ENCODE data around the gene VPS51. TPM values are rescaled to one million over a fixed set of nuclear protein-coding genes. Genes with fewer than 3 reads are reported as not detected.

Gene VPS51
- total RNA-seq, 3 donors from 2014 or later: 161 to 165 (median 161) TPM

DNA sequence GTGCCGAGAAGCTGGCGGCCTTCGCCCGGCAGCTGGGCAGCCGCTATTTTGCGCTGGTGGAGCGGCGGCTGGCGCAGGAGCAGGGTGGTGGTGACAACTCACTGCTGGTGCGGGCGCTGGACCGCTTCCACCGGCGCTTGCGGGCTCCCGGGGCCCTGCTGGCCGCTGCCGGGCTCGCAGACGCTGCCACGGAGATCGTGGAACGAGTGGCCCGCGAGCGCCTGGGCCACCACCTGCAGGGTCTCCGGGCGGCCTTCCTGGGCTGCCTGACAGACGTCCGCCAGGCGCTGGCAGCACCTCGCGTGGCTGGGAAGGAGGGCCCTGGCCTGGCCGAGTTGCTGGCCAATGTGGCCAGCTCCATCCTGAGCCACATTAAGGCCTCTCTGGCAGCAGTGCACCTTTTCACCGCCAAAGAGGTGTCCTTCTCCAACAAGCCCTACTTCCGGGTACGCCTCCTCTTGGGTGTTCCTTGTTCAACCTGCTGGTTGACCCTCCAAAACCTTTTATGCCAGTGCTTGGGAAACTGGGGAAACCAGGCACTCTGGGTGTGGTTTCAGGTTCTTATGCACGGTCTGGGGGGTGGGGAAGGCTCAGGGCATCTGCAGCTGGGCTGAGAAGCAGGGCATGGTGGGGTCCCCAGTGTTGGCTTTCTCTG lies 12.6 kb downstream of the VPS51 start:
- H3K36me3 Mint-ChIP-seq (ENCODE audit: insufficient read depth): peaks cover 17% of the 10 kb centered on the region
- H3K4me1 Mint-ChIP-seq (ENCODE audit: low read depth): peaks cover 34% of the 10 kb centered on the region
- no peaks in the 10 kb centered on the region for H3K27me3 Mint-ChIP-seq (ENCODE audit: low read depth)
- ATAC-seq (no peak), DNase-seq (no peak)
- H3K4me3 Mint-ChIP-seq: no peak overlapping the region
- H3K9me3 Mint-ChIP-seq: no peaks in the 10 kb centered on the region

DNA sequence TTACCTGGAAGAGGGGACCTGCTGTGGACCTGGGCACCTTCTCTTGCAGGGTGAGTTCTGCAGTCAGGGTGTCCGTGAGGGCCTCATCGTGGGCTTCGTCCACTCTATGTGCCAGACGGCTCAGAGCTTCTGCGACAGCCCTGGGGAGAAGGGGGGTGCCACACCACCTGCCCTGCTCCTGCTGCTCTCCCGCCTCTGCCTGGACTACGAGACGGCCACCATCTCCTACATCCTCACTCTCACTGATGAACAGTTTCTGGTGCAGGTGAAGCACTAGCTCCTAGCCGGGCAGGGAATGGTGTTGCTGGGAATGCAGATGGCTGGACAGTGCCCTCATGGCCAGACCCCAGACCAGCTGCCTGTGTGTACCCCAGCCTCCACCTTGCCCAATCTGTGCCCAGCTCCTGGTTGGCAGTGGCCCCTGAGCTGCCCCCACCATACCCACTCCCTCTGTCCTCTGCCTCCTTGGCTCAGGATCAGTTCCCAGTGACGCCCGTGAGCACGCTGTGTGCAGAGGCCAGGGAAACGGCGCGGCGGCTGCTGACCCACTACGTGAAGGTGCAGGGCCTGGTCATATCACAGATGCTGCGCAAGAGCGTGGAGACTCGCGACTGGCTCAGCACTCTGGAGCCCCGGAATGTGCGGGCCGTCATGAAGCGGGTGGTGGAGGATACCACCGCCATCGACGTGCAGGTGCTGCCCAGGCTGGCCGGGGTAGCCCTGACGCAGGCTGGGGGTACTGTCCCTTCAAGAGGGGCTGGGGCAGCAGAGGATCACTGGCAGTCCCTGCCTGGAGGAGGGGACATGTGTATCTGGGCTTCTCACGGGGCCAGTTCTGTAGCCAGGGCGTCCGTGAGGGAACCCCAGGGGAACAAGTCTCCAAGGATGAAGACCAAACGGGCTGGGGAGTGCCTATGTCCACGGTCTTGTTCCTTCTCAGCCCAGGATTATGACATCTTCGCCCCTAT lies 13.5 kb downstream of the VPS51 start:
- no peak for DNase-seq
- Mint-ChIP-seq H3K9me3 (no peaks in the 10 kb centered on the region), H3K27me3 (ENCODE audit: low read depth) (no peaks in the 10 kb centered on the region), H3K36me3 (ENCODE audit: insufficient read depth) (peaks cover 17% of the 10 kb centered on the region), H3K4me1 (ENCODE audit: low read depth) (peaks cover 41% of the 10 kb centered on the region), H3K4me3 (no peak overlapping the region)
- no peak for ATAC-seq

DNA sequence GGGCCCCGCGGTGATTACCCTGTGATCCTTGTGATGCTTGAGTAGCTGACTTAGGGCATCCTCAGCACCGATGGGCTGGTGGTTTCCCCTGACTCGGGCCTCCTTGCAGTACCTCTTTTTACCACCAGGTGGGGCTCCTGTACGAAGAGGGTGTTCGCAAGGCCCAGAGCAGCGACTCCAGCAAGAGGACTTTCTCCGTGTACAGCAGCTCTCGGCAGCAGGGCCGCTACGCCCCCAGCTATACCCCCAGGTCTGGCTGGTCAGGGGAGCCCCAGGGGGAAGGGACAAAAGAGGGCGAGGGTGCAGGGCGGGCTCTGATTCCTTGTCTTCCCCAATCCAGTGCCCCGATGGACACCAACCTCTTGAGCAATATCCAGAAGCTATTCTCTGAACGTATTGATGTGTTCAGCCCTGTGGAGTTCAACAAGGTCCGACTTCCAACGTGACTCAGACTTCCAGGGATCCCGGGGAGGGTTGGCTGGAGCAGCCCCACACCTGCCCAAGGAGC lies 14.4 kb downstream of the VPS51 start:
- no peaks in the 10 kb centered on the region for H3K9me3 Mint-ChIP-seq

DNA sequence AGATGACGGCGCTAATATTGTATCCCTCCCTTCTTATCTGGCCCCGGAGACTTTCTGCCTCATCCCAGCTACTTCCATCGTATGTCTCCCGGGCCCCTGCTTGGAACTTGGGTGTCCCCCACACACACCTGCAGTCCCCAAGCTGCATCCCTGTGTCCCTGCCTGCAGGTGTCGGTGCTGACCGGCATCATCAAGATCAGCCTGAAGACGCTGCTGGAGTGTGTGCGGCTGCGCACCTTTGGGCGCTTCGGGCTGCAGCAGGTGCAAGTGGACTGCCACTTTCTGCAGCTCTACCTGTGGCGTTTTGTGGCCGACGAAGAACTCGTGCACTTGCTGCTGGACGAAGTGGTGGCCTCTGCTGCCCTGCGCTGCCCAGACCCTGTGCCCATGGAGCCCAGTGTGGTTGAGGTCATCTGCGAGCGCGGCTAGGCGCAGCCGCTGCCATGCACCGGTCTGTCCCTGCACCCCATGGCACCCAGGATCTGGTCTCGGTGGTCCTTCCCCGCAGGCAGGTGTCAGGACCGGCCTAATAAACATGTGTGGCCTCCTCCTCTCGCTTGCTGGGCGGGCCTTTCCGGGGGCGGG lies 15.2 kb downstream of the VPS51 start:
- Mint-ChIP-seq H3K27me3 (ENCODE audit: low read depth) (no peaks in the 10 kb centered on the region), H3K36me3 (ENCODE audit: insufficient read depth) (peaks cover 7% of the 10 kb centered on the region), H3K4me1 (ENCODE audit: low read depth) (peaks cover 46% of the 10 kb centered on the region), H3K4me3 (peak overlapping the region; percentile 82), H3K9me3 (no peaks in the 10 kb centered on the region)
- ATAC-seq: no peak
- DNase-seq: no peak

More for the DNA sequence above, 14.4 kb downstream of the VPS51 start:
- H3K27me3 Mint-ChIP-seq (ENCODE audit: low read depth): no peaks in the 10 kb centered on the region
- DNase-seq (peak; percentile 98), ATAC-seq (peak; percentile 47 to 59)
- peaks cover 13% of the 10 kb centered on the region for H3K36me3 Mint-ChIP-seq (ENCODE audit: insufficient read depth)
- no peak overlapping the region for H3K4me3 Mint-ChIP-seq
- peaks cover 41% of the 10 kb centered on the region for H3K4me1 Mint-ChIP-seq (ENCODE audit: low read depth)

DNA sequence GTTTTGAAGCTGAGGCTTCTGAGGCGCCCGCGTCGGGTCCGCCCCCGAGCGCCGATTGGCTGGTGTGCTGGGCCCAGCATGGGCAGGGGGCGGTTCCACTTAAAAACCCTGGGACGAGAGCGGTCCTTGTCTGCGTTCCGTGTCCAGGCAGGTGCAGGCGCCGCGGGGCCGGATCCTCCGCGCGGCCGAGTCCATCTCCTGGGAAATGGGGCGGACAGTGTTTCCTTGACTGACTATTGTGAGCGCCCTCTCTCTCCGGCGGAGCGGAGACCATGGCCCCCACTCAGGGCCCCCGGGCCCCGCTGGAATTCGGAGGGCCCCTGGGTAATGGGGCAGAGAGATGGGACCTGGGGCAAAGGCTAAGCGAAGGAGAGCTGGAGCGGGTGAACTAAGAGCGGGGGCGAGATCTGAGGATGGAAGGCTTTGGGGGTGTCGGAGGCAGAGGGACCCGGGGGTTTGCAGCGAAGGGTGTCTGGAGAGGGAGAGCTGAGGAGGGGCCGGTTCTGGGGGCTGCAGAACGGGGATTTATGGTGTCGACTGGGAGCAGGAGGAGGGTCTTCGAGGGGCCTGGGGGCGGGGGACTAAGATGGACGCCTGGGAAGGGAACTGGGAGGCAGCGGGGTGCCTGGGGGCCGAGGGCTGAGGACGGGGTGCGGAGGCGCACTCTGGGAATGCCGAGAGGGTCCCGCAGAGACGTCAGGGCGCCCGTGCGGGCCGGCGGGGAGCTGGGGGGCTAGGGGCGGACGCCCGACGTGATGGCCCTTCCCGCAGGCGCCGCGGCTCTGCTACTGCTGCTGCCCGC lies 15.9 kb downstream of the VPS51 start, which contains the start of gene TM7SF2:
TSS of gene TM7SF2 (plus strand) at position 129 of the 802 bp plus-strand sequence. CDS start at position 273, 144 bp downstream.
- H3K4me1 Mint-ChIP-seq (ENCODE audit: low read depth): peaks cover 49% of the 10 kb centered on the region
- peak; percentile 74 for ATAC-seq
- no peaks in the 10 kb centered on the region for H3K27me3 Mint-ChIP-seq (ENCODE audit: low read depth)
- no peaks in the 10 kb centered on the region for H3K9me3 Mint-ChIP-seq
- H3K36me3 Mint-ChIP-seq (ENCODE audit: insufficient read depth): peaks cover 3% of the 10 kb centered on the region
- peak; percentile 92 for DNase-seq
- H3K4me3 Mint-ChIP-seq: peak within 1 kb of the TSS; percentile 82

DNA sequence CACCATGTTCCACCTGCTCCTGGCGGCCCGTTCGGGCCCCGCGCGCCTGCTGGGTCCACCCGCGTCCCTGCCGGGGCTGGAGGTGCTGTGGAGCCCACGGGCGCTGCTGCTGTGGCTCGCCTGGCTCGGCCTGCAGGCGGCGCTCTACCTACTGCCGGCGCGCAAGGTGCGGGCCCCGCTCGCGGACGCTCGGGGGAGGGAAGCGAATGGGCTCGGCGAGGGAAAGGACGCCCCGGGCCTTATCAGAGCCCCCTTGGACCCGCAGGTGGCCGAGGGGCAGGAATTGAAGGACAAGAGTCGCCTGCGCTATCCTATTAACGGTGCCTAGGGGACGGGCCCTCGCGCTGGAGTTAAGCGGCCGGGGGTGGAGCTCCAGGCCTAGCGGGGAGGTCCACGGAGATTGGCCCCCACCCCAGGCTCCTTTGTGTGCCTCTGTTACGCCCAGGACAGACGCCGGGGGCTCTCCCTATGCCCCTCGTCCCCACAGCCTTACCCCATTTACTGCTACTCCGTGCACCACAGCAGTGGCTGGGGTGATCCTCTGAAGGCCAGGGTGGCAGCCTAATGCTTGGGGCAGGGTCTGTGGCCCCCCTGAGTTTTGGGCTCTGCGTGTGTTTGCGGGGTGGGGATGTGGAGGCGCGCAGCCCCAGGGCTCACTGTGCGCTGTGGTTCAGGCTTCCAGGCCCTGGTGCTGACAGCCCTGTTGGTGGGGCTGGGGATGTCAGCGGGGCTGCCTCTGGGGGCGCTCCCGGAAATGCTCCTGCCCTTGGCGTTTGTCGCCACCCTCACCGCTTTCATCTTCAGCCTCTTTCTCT lies 16.7 kb downstream of the VPS51 start:
- Mint-ChIP-seq H3K27me3 (ENCODE audit: low read depth) (no peaks in the 10 kb centered on the region), H3K4me1 (ENCODE audit: low read depth) (peaks cover 49% of the 10 kb centered on the region), H3K36me3 (ENCODE audit: insufficient read depth) (peaks cover 4% of the 10 kb centered on the region), H3K9me3 (no peaks in the 10 kb centered on the region), H3K4me3 (peak overlapping the region; percentile 82)
- ATAC-seq (peak; percentile 46 to 47), DNase-seq (peak; percentile 70)

DNA sequence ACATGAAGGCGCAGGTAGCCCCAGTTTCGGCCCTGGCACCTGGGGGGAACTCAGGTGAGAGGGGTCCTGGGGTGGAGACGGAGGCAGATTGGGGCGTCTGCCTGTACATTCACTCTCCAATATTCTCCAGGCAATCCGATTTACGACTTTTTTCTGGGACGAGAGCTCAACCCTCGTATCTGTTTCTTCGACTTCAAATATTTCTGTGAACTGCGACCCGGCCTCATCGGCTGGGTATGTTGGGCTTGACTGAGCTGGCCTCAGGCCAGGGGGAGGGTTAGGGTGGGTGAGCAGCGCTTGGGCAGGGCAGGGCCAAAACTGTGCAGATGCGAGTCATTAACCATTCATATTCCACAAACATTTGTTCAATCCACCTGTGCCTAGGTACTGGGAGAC lies 17.3 kb downstream of the VPS51 start:
- ATAC-seq: no peak
- no peaks in the 10 kb centered on the region for H3K27me3 Mint-ChIP-seq (ENCODE audit: low read depth)
- H3K9me3 Mint-ChIP-seq: no peaks in the 10 kb centered on the region
- H3K4me1 Mint-ChIP-seq (ENCODE audit: low read depth): peaks cover 53% of the 10 kb centered on the region
- DNase-seq: no peak
- H3K4me3 Mint-ChIP-seq: peak overlapping the region; percentile 82
- H3K36me3 Mint-ChIP-seq (ENCODE audit: insufficient read depth): peaks cover 6% of the 10 kb centered on the region

DNA sequence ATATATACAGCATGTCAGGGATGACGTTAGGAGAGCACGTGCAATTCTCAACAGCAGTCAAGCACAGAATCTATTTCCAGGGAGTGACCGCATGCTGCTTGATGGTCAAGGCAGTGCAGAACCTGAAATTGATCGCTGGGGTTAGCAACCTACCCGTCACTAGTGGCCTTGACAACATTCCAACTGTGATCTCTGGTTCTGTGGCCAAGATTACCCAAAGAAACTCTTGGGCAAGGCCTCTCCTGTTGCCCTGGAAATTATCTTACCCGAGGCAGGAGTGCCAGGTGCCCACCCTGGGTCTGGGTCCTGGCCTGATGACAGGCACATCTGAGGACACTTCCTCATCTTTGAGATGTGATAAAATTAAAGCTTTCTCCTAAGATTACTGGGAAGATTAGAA lies 17.8 kb downstream of the VPS51 start:
- no peak for DNase-seq
- peaks cover 11% of the 10 kb centered on the region for H3K36me3 Mint-ChIP-seq (ENCODE audit: insufficient read depth)
- no peaks in the 10 kb centered on the region for H3K27me3 Mint-ChIP-seq (ENCODE audit: low read depth)
- ATAC-seq: no peak
- H3K4me3 Mint-ChIP-seq: no peak overlapping the region
- H3K9me3 Mint-ChIP-seq: no peaks in the 10 kb centered on the region
- peaks cover 58% of the 10 kb centered on the region for H3K4me1 Mint-ChIP-seq (ENCODE audit: low read depth)

DNA sequence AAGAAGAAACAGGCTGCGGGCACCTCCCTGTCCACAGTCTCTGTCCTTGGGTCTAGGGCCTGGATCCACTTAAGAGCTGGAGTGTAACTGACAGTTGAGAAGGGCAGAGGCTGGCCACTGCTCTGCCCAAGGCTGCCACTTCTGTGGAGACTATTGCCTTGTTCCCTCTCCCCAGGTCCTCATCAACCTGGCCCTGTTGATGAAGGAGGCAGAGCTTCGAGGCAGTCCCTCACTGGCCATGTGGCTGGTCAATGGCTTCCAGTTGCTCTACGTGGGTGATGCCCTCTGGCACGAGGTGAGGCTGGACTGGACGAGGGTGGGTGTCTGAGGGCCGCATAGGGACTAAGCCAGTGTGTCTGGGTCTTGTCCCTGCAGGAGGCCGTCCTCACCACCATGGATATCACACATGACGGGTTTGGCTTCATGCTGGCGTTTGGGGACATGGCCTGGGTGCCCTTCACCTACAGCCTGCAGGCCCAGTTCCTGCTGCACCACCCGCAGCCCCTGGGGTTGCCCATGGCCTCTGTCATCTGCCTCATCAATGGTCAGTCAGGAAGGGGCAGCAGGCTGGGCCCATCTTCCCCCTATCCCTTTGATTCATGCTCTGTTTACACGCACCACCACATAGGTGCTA lies 18.6 kb downstream of the VPS51 start:
- DNase-seq (no peak), ATAC-seq (no peak)
- H3K4me3 Mint-ChIP-seq: no peak overlapping the region
- H3K4me1 Mint-ChIP-seq (ENCODE audit: low read depth): peaks cover 60% of the 10 kb centered on the region
- no peaks in the 10 kb centered on the region for H3K27me3 Mint-ChIP-seq (ENCODE audit: low read depth)
- H3K36me3 Mint-ChIP-seq (ENCODE audit: insufficient read depth): peaks cover 14% of the 10 kb centered on the region
- H3K9me3 Mint-ChIP-seq: no peaks in the 10 kb centered on the region

DNA sequence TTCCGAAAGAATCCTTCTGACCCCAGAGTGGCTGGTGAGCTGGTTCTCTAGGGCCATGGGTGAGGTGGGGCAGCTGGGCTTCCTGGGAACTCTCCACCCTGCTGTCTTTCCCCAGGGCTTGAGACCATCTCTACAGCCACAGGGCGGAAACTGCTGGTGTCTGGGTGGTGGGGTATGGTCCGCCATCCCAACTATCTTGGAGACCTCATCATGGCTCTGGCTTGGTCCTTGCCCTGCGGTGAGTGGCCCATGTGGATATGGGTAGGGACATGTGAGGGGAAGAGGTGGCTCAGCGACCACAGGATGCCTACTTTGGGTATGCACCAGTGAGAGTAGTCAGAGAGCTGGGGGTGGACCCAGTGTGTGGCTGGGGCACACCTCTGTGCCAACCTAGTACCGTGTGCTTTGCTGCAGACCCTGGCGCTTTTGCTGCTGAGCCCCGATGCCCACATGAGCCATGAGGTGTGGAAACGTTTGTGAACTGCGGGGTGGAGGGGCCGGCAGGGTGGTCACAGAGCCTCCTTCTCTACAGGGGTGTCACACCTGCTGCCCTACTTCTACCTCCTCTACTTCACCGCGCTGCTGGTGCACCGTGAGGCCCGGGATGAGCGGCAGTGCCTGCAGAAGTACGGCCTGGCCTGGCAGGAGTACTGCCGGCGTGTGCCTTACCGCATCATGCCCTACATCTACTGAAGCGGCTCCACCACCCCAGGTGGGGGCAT lies 19.5 kb downstream of the VPS51 start:
- peak overlapping the region; percentile 88 for H3K4me3 Mint-ChIP-seq
- no peaks in the 10 kb centered on the region for H3K9me3 Mint-ChIP-seq
- H3K4me1 Mint-ChIP-seq (ENCODE audit: low read depth): peaks cover 62% of the 10 kb centered on the region
- no peaks in the 10 kb centered on the region for H3K27me3 Mint-ChIP-seq (ENCODE audit: low read depth)
- H3K36me3 Mint-ChIP-seq (ENCODE audit: insufficient read depth): peaks cover 16% of the 10 kb centered on the region
- DNase-seq (no peak), ATAC-seq (no peak)

DNA sequence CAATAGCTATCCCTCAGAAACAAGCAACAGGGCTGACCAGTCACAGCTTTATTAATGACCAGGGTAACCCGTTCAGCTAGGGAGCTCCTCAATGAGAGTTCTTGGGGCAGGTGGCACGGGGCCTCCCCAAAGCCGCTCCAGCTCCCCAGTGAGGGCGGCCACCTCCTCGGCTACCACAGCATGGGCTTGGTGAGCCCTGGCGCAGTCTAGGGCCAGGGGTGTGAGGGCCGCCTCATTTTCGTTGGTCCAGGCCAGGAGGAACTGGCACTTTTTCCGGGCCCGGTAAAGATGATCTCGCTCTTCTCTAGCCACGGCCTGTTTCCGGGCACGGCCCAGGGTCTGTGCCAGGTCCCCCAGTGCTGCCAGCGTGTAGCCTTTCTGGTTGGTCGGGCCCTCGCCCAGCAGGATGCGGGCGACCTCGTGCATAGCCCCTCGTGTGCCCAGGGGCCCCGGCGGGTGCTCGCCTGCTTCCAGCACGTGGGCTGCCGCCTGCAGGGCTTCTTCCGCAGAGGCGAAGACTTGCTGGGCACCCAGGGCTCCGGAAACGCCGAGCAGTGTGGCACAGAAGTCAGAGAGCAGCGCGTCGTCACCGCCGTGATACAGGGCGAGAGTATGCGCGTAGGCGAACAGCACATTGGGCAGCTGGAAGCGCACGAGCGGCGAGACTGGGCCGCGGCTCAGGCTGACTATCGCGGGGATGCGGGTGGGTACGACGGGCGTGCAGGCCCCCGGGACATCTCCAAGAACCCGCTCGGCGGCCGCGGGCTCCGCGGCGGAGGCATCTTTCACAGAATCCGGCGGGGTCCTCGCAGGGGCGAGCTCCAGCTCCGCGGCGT lies 20.6 kb downstream of the VPS51 start:
- no peaks in the 10 kb centered on the region for H3K9me3 Mint-ChIP-seq
- peak overlapping the region; percentile 88 for H3K4me3 Mint-ChIP-seq
- H3K4me1 Mint-ChIP-seq (ENCODE audit: low read depth): peaks cover 60% of the 10 kb centered on the region
- no peaks in the 10 kb centered on the region for H3K27me3 Mint-ChIP-seq (ENCODE audit: low read depth)
- peaks cover 25% of the 10 kb centered on the region for H3K36me3 Mint-ChIP-seq (ENCODE audit: insufficient read depth)
- ATAC-seq (peak; percentile 26 to 31), DNase-seq (peak; percentile 61)

All from activated T-cell treated with anti-CD3 and anti-CD28 coated beads, Interleukin-2, amount 50 U/mL, for 4 hours (primary cell).